Esophagus muscularis mucosa (tissue), 4 donors: Measurements from ENCODE around the gene DMAC2. TPM values are rescaled to one million over a fixed set of nuclear protein-coding genes. Genes with fewer than 3 reads are reported as not detected.
"Not testable (repeated sequence)": the region's sequence is repeated elsewhere in the genome, so short reads cannot be mapped to it uniquely, and the experiment has no call there.

Experiments
- DNase-seq: peaks from one replicate; pipeline ENCODE4 v3.0.0-alpha.2; 2017; ENCODE audit errors: extremely low spot score
- H3K27ac ChIP-seq, 4 donors: fragments of 200-600 bp; sonication (generic); replicated peaks in 1 of 4; 1 replicate in 3 of 4; 2 replicates in 1 of 4; pipeline ENCODE4 v1.5.1; 2016 to 2019; ENCODE audit warnings: mild to moderate bottlenecking in 1 of 4
- H3K27me3 ChIP-seq, 4 donors: fragments of 200-600 bp; sonication (generic); one replicate each; pipeline versions ENCODE4 v1.5.1 to v1.6.0; 2016 to 2019
- H3K36me3 ChIP-seq, 4 donors: fragments of 200-600 bp; sonication (generic); one replicate each; pipeline ENCODE4 v1.5.1; 2016 to 2019
- H3K4me1 ChIP-seq, 4 donors: fragments of 200-600 bp; sonication (generic); one replicate each; pipeline ENCODE4 v1.5.1; 2016 to 2019
- H3K4me3 ChIP-seq, 4 donors: fragments of 200-600 bp; sonication (generic); 1 replicate in 2 of 4; 2 replicates in 2 of 4; pipeline ENCODE4 v1.5.1; 2016 to 2019; ENCODE audit warnings: mild to moderate bottlenecking in 4 of 4, moderate library complexity in 1 of 4
- H3K9me3 ChIP-seq, 4 donors: fragments of 200-600 bp; sonication (generic); 1 replicate in 3 of 4; 2 replicates in 1 of 4; pipeline ENCODE4 v1.5.1; 2016 to 2019
- EP300 ChIP-seq: sonication (generic); formaldehyde crosslinking; IDR thresholded peaks from one replicate; pipeline ENCODE4 v1.6.1; 2017; ENCODE audit warnings: antibody characterized with exemption
- POLR2A ChIP-seq: fragments of 450-650 bp; IDR thresholded peaks from one replicate; pipeline ENCODE4 v1.6.1; 2017; ENCODE audit warnings: antibody characterized with exemption, moderate library complexity, mild to moderate bottlenecking, low read depth
- POLR2AphosphoS5 ChIP-seq, 2 donors: sonication (generic); formaldehyde crosslinking; IDR thresholded peaks; one replicate each; pipeline ENCODE4 v1.6.1; 2017; ENCODE audit warnings: antibody characterized with exemption in 2 of 2
- WGBS: methylation state at CpG from one replicate; pipeline ENCODE4 v1.1.5; 2018; 5-methylcytosine and 5-hydroxymethylcytosine counted together
- intact Hi-C: fragments of 100-400 bp; cut with DNase I; formaldehyde crosslinking; loops from one replicate; pipeline ENCODE4 v1.15.1; 2023
- total RNA-seq, 4 donors: library from RNA; depleted of rRNA; stranded (reverse); fragments of >200 nt; gene quantifications; one replicate each; pipeline versions ENCODE4 v1.1.0 to v1.2.1, GENCODE V29; 2016
- TF ChIP-seq, protein P1 (sequence below), 3 experiments: fragments of 200-600 bp in 2 of 3; fragments of 450-650 bp in 1 of 3; sonication (generic) in 2 of 3; IDR thresholded peaks; one replicate each; pipeline ENCODE4 v1.5.1; 2017 to 2019; ENCODE audit warnings: antibody characterized with exemption in 3 of 3, mild to moderate bottlenecking in 2 of 3, moderate library complexity in 1 of 3

DMAC2 gene
- total RNA-seq, 4 donors from 2014 or later = 41.9 to 70.6 (median 61.2) TPM

DNA sequence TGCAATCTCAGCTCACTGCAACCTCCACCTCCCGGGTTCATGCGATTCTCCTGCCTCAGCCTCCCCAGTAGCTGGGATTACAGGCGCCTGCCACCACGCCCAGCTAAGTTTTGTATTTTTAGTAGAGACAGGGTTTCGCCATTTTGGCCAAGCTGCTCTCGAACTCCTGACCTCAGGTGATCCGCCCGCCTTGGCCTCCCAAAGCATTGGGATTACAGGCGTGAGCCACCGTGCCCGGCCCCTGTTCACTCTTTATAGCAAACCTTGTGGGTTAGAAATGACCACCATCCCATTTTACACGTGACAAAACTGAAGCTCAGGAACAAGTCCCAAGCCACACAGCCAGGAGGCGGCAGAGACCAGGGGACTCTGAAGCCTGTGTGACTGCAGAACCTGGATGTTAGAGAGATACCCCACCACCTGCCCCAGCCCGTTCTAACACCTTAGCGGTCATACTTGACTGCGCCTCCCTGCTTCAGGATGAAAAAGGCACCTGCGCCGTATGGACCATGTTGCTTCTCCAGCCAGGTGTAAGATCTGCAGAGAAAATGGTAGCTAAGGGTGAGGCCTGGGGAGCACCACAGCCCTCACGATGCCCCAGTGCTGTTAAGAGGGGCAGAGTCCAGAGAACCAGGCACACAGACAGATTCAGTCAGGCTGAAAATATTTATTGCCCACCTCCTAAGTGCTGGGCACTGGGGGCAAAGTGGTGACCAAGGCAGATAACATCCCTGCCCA lies 3.6 kb downstream of the DMAC2 start:
- 96% methylated on average over 14 of the region's 19 CpGs for WGBS
- intact Hi-C loops = loop anchor here (5.0 kb wide), 1 partner anchor 39 kb away; the partner anchor contains the start of genes BCKDHA and EXOSC5
- DNase-seq = no peak
- H3K36me3 ChIP-seq = peaks cover 12 to 71% (median 58%) of the 10 kb centered on the region in 4 donors
- no peak overlapping the region for H3K4me3 ChIP-seq
- no peak for TF ChIP-seq POLR2AphosphoS5 (IDR thresholded peaks at IDR 0.05)
- TF ChIP-seq, protein P1, sequence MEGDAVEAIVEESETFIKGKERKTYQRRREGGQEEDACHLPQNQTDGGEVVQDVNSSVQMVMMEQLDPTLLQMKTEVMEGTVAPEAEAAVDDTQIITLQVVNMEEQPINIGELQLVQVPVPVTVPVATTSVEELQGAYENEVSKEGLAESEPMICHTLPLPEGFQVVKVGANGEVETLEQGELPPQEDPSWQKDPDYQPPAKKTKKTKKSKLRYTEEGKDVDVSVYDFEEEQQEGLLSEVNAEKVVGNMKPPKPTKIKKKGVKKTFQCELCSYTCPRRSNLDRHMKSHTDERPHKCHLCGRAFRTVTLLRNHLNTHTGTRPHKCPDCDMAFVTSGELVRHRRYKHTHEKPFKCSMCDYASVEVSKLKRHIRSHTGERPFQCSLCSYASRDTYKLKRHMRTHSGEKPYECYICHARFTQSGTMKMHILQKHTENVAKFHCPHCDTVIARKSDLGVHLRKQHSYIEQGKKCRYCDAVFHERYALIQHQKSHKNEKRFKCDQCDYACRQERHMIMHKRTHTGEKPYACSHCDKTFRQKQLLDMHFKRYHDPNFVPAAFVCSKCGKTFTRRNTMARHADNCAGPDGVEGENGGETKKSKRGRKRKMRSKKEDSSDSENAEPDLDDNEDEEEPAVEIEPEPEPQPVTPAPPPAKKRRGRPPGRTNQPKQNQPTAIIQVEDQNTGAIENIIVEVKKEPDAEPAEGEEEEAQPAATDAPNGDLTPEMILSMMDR (IDR thresholded peaks at IDR 0.05) = no peak
- TF ChIP-seq EP300 = no peak
- no peak for TF ChIP-seq POLR2A
- no peak overlapping the region for H3K27ac ChIP-seq
- H3K9me3 ChIP-seq = no peaks in the 10 kb centered on the region
- H3K27me3 ChIP-seq = peaks cover 0 to 3% (median 0%) of the 10 kb centered on the region in 4 donors
- peaks cover 18 to 27% (median 23%) of the 10 kb centered on the region in 4 donors for H3K4me1 ChIP-seq

DNA sequence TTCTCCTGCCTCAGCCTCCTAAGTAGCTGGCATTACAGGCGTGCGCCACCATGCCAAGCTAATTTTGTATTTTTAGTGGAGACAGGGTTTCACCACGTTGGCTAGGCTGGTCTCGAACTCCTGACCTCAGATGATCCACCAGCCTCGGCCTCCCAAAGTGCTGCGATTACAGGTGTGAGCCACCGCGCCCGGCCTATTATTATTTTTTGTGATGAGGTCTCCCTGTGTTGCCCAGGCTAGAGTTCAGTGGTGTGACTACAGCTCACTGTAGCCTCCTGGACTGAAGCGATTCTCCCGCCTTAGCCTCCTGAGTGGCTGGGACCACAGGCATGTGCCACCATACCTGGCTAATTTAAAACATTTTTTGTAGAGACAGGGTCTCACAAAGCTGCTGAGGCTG lies 4.3 kb downstream of the DMAC2 start:
- DNase-seq, H3K27me3 ChIP-seq, H3K4me3 ChIP-seq, H3K9me3 ChIP-seq, H3K27ac ChIP-seq: not testable (repeated sequence)
- H3K4me1 ChIP-seq = peaks cover 17 to 30% (median 23%) of the 10 kb centered on the region in 4 donors
- intact Hi-C loops = loop anchor here (5.0 kb wide), 1 partner anchor 38 kb away; the partner anchor contains the start of genes BCKDHA and EXOSC5
- peaks cover 15 to 77% (median 64%) of the 10 kb centered on the region in 4 donors for H3K36me3 ChIP-seq
- 96% methylated on average over 11 of the region's 11 CpGs for WGBS

DNA sequence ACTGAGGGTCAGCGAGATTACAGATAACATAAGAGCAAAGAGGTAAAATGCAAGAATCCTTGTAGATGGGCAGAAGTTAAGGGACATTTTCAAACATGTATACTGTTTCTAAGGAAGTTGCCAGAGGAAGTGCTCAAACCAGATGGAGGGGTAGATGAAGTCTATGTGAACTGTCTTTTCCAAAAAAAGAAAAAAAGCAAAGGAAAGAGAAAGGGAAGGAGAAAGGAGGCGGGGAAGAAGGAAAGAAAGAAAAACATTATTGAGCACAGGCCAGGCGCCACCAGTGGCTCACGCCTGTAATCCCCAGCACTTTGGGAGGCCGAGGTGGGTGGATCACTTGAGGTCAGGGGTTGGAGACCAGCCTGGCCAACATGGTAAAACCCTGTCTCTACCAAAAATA lies 5.3 kb downstream of the DMAC2 start:
- DNase-seq = no peak
- peaks cover 15 to 77% (median 67%) of the 10 kb centered on the region in 4 donors for H3K36me3 ChIP-seq
- H3K27ac ChIP-seq = no peak overlapping the region
- H3K27me3 ChIP-seq = no peaks in the 10 kb centered on the region
- intact Hi-C loops = no loop called here
- H3K4me1 ChIP-seq = peaks cover 12 to 25% (median 19%) of the 10 kb centered on the region in 4 donors
- TF ChIP-seq EP300 (no peak), POLR2AphosphoS5 (IDR thresholded peaks at IDR 0.05) (no peak)
- 70% methylated on average over 5 of the region's 5 CpGs for WGBS
- no peak overlapping the region for H3K4me3 ChIP-seq
- no peaks in the 10 kb centered on the region for H3K9me3 ChIP-seq

DNA sequence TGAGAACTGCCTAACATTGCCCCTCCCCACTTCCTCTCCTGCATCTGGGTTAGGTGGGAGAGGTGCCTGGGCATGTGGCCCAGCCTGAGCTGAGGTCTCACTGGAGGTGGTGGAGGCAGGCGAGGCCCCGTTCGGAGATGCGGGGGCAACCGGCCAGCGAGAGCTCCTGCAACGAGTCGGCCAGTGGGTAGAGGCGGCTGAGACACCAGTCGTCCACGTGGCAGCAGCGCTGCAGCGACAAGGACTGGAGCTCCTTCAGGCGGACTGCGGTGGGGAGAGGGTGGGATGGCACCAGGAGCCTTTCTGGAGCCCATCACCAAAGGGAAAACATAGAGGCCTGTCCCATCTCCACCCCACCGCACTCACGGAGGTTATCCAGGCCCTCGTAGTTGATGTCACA lies 6.5 kb downstream of the DMAC2 start:
- Histone ChIP-seq H3K9me3 (no peaks in the 10 kb centered on the region), H3K36me3 (peaks cover 15 to 78% (median 67%) of the 10 kb centered on the region in 4 donors), H3K27me3 (no peaks in the 10 kb centered on the region), H3K4me3 (no peak overlapping the region), H3K4me1 (peaks cover 10 to 27% (median 17%) of the 10 kb centered on the region in 4 donors), H3K27ac (no peak overlapping the region)
- TF ChIP-seq POLR2AphosphoS5 (IDR thresholded peaks at IDR 0.05) = no peak
- TF ChIP-seq POLR2A = no peak
- TF ChIP-seq, protein P1 (IDR thresholded peaks at IDR 0.05) = no peak
- no peak for TF ChIP-seq EP300
- WGBS = 94% methylated on average over 15 of the region's 18 CpGs
- intact Hi-C loops = no loop called here
- no peak for DNase-seq

DNA sequence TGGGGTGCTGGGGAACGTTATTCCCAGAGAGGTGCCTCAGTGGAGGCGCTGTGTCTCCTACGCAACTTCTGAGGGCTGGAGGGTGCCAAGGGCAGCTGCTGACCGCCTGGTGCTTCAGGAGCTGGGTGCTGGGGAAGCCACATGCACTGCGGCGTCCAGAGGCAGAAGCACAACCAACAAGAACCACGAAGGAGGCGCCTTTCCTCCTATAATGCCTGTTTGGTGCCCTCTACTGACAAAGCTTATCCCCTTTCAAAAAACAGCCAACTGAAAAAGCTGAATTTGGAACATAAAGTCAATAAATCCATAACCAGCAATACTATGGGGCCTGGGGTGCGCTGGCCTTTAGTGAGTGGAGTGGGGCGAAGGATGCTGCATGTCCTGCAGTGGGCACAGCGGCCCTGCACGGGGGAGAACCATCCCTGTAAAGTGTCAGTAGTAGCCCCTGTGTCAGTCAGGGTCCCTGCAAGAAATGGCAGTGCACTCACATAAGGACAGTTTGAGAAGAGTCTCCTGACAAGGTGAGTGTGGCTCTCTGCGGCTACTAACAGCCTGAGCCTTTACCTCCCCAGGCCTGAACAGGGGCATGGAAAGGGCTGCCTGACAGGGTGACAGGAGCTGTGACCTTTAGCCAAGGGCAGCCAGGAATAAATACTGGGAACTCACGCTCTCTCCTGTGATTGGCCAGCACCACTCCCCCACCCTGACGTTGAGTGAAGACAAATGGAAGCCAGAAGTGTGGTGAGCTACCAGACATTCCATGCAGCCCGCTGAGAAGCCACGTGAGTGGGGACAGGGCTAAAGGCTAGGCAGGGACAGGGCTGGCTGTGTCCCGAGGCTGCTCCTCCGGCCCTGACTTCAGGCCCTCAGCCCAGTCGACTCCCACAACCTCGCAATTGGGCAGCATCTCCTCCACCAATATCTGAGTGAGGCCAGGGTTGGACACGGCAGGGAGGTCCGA lies 8.0 kb downstream of the DMAC2 start:
- Histone ChIP-seq H3K27ac (peak overlapping the region in 1 of 4 donors; percentile 11), H3K9me3 (no peaks in the 10 kb centered on the region), H3K36me3 (peaks cover 15 to 63% (median 56%) of the 10 kb centered on the region in 4 donors), H3K4me3 (no peak overlapping the region), H3K4me1 (peaks cover 25 to 36% (median 29%) of the 10 kb centered on the region in 4 donors), H3K27me3 (no peaks in the 10 kb centered on the region)
- no peak for DNase-seq
- WGBS = 82% methylated on average over 14 of the region's 23 CpGs
- intact Hi-C loops = no loop called here
- no peak for TF ChIP-seq POLR2AphosphoS5 (IDR thresholded peaks at IDR 0.05)
- TF ChIP-seq, protein P1 (IDR thresholded peaks at IDR 0.05) = peak; percentile 17 to 27 (median 21)
- no peak for TF ChIP-seq EP300
- no peak for TF ChIP-seq POLR2A
